Measurements from ENCODE around the gene PLXNC1.

Gene PLXNC1

GRCh38 chr12:94198469-94198868, 50.1 kb downstream of the PLXNC1 start:
- TF ChIP-seq CTCF (IDR thresholded peaks at IDR 0.05), result no peak
- Histone ChIP-seq H3K4me3 (no peak overlapping the region), H3K4me1 (no peaks in the 10 kb centered on the region), H3K36me3 (no peaks in the 10 kb centered on the region), H3K27me3 (no peaks in the 10 kb centered on the region), H3K9me3 (peaks cover 0 to 6% (median 0%) of the 10 kb centered on the region in 3 donors), H3K27ac (no peak overlapping the region)
- intact Hi-C loops (cut with DNase I; ENCODE audit: low total_unique reads), result no loop called here
- no peak for DNase-seq

GRCh38 chr12:94198872-94199271, 50.5 kb downstream of the PLXNC1 start:
- intact Hi-C loops (cut with DNase I; ENCODE audit: low total_unique reads), result no loop called here
- TF ChIP-seq CTCF (IDR thresholded peaks at IDR 0.05), result no peak
- peaks cover 0 to 6% (median 0%) of the 10 kb centered on the region in 3 donors for H3K9me3 ChIP-seq
- no peak overlapping the region for H3K27ac ChIP-seq
- no peaks in the 10 kb centered on the region for H3K4me1 ChIP-seq
- H3K27me3 ChIP-seq, result no peaks in the 10 kb centered on the region
- no peak overlapping the region for H3K4me3 ChIP-seq
- H3K36me3 ChIP-seq, result no peaks in the 10 kb centered on the region
- DNase-seq, result no peak

- H3K27ac ChIP-seq, result no peak overlapping the region
- intact Hi-C loops (cut with DNase I; ENCODE audit: low total_unique reads), result no loop called here
- DNase-seq, result no peak
- peaks cover 0 to 5% (median 0%) of the 10 kb centered on the region in 4 donors for H3K4me1 ChIP-seq
- H3K4me3 ChIP-seq, result no peak overlapping the region
- no peak for TF ChIP-seq CTCF (IDR thresholded peaks at IDR 0.05)
- H3K36me3 ChIP-seq, result no peaks in the 10 kb centered on the region
- H3K27me3 ChIP-seq, result no peaks in the 10 kb centered on the region
- H3K9me3 ChIP-seq, result peaks cover 0 to 6% (median 0%) of the 10 kb centered on the region in 3 donors
Measured at GRCh38 chr12:94200069-94200468, 51.7 kb downstream of the PLXNC1 start.

GRCh38 chr12:94200695-94201094, 52.3 kb downstream of the PLXNC1 start:
- peaks cover 0 to 7% (median 0%) of the 10 kb centered on the region in 4 donors for H3K4me1 ChIP-seq
- DNase-seq, result no peak
- no peak overlapping the region for H3K4me3 ChIP-seq
- intact Hi-C loops (cut with DNase I; ENCODE audit: low total_unique reads), result no loop called here
- no peaks in the 10 kb centered on the region for H3K27me3 ChIP-seq
- H3K36me3 ChIP-seq, result no peaks in the 10 kb centered on the region
- no peak overlapping the region for H3K27ac ChIP-seq
- TF ChIP-seq CTCF (IDR thresholded peaks at IDR 0.05), result no peak
- peaks cover 0 to 6% (median 0%) of the 10 kb centered on the region in 3 donors for H3K9me3 ChIP-seq

- intact Hi-C loops (cut with DNase I; ENCODE audit: low total_unique reads), result no loop called here
- H3K27me3 ChIP-seq, result no peaks in the 10 kb centered on the region
- H3K9me3 ChIP-seq, result no peaks in the 10 kb centered on the region
- no peaks in the 10 kb centered on the region for H3K36me3 ChIP-seq
- peaks cover 0 to 12% (median 4%) of the 10 kb centered on the region in 4 donors for H3K4me1 ChIP-seq
- no peak overlapping the region for H3K4me3 ChIP-seq
- no peak for TF ChIP-seq CTCF (IDR thresholded peaks at IDR 0.05)
- DNase-seq, result no peak
- H3K27ac ChIP-seq, result no peak overlapping the region
Measured at GRCh38 chr12:94202245-94203180, 54.1 kb downstream of the PLXNC1 start.

All from tibial artery (tissue), 4 donors.